ENCODE measurements around the gene CDADC1. TPM values are rescaled to one million over a fixed set of nuclear protein-coding genes. Genes with fewer than 3 reads are reported as not detected.
A peak's percentile ranks its signal among the peaks of the same experiment; 100 is the strongest.

CDADC1 gene
- total RNA-seq, 1 donor from 2014 or later: 1.7 TPM

- Histone ChIP-seq H3K9ac (no peak overlapping the region), H2AFZ (replicated peaks) (peak overlapping the region; percentile 28), H3K4me3 (peak overlapping the region; percentile 42), H3K36me3 (no peaks in the 10 kb centered on the region), H3K79me2 (ENCODE audit: low read depth) (no peaks in the 10 kb centered on the region), H3K4me1 (no peaks in the 10 kb centered on the region), H3K27me3 (peaks cover 71% of the 10 kb centered on the region), H3F3A (ENCODE audit: low read depth) (peaks cover 17% of the 10 kb centered on the region), H3K27ac (no peak overlapping the region), H3K9me3 (ENCODE audit: low read depth) (no peaks in the 10 kb centered on the region), H4K20me1 (ENCODE audit: low read depth) (peaks cover 4% of the 10 kb centered on the region), H3K4me2 (peak overlapping the region; percentile 73)
- TF ChIP-seq EZH2 (IDR thresholded peaks at IDR 0.05) (peak; percentile 24), EZH2phosphoT487 (IDR thresholded peaks at IDR 0.05) (no peak)
- H3K36me3 Mint-ChIP-seq: peaks cover 1% of the 10 kb centered on the region
- H3K4me1 Mint-ChIP-seq: peaks cover 29% of the 10 kb centered on the region
- peak overlapping the region; percentile 19 for H3K4me3 Mint-ChIP-seq
- DNase-seq (ENCODE audit: low spot score): no peak
- peaks cover 2% of the 10 kb centered on the region for H3K9me3 Mint-ChIP-seq
- H3K27me3 Mint-ChIP-seq (ENCODE audit: insufficient read depth, low read depth): peaks cover 55% of the 10 kb centered on the region
- no peak overlapping the region for H3K27ac Mint-ChIP-seq
Measured at GRCh38 chr13:49217962-49218492, 29.7 kb upstream of the CDADC1 start.

GRCh38 chr13:49218493-49219051 lies 29.2 kb upstream of the CDADC1 start:
- peaks cover 77% of the 10 kb centered on the region for H3K27me3 ChIP-seq
- no peaks in the 10 kb centered on the region for H3K79me2 ChIP-seq (ENCODE audit: low read depth)
- H3K4me2 ChIP-seq: peak overlapping the region; percentile 73
- H3F3A ChIP-seq (ENCODE audit: low read depth): peaks cover 17% of the 10 kb centered on the region
- peaks cover 2% of the 10 kb centered on the region for H3K9me3 Mint-ChIP-seq
- no peak overlapping the region for H3K9ac ChIP-seq
- peaks cover 55% of the 10 kb centered on the region for H3K27me3 Mint-ChIP-seq (ENCODE audit: insufficient read depth, low read depth)
- TF ChIP-seq EZH2 (IDR thresholded peaks at IDR 0.05) (no peak), CTCF (IDR thresholded peaks at IDR 0.05) (no peak), EZH2phosphoT487 (IDR thresholded peaks at IDR 0.05) (no peak)
- H3K9me3 ChIP-seq (ENCODE audit: low read depth): no peaks in the 10 kb centered on the region
- H4K20me1 ChIP-seq (ENCODE audit: low read depth): peaks cover 4% of the 10 kb centered on the region
- peak; percentile 85 for DNase-seq (ENCODE audit: low spot score)
- H3K4me1 Mint-ChIP-seq: peaks cover 29% of the 10 kb centered on the region
- no peak overlapping the region for H3K27ac Mint-ChIP-seq
- peak overlapping the region; percentile 42 for H3K4me3 ChIP-seq
- H3K4me3 Mint-ChIP-seq: peak overlapping the region; percentile 15
- H2AFZ ChIP-seq (replicated peaks): peak overlapping the region; percentile 28
- H3K27ac ChIP-seq: no peak overlapping the region
- no peaks in the 10 kb centered on the region for H3K36me3 ChIP-seq
- H3K36me3 Mint-ChIP-seq: peaks cover 1% of the 10 kb centered on the region
- no peaks in the 10 kb centered on the region for H3K4me1 ChIP-seq

- H3K9me3 Mint-ChIP-seq: peaks cover 2% of the 10 kb centered on the region
- Histone ChIP-seq H2AFZ (replicated peaks) (peak overlapping the region; percentile 94), H4K20me1 (ENCODE audit: low read depth) (peaks cover 4% of the 10 kb centered on the region), H3K27ac (no peak overlapping the region), H3K4me3 (peak overlapping the region; percentile 38), H3K79me2 (ENCODE audit: low read depth) (no peaks in the 10 kb centered on the region), H3F3A (ENCODE audit: low read depth) (peaks cover 17% of the 10 kb centered on the region), H3K4me2 (peak overlapping the region; percentile 70), H3K36me3 (no peaks in the 10 kb centered on the region), H3K4me1 (no peaks in the 10 kb centered on the region), H3K9ac (no peak overlapping the region), H3K9me3 (ENCODE audit: low read depth) (no peaks in the 10 kb centered on the region), H3K27me3 (peaks cover 87% of the 10 kb centered on the region)
- no peak for TF ChIP-seq EZH2phosphoT487 (IDR thresholded peaks at IDR 0.05)
- no peak for TF ChIP-seq EZH2 (IDR thresholded peaks at IDR 0.05)
- TF ChIP-seq CTCF (IDR thresholded peaks at IDR 0.05): no peak
- H3K4me3 Mint-ChIP-seq: peak overlapping the region; percentile 15
- DNase-seq (ENCODE audit: low spot score): no peak
- H3K27me3 Mint-ChIP-seq (ENCODE audit: insufficient read depth, low read depth): peaks cover 53% of the 10 kb centered on the region
- no peak overlapping the region for H3K27ac Mint-ChIP-seq
- peaks cover 1% of the 10 kb centered on the region for H3K36me3 Mint-ChIP-seq
- H3K4me1 Mint-ChIP-seq: peaks cover 22% of the 10 kb centered on the region
Measured at GRCh38 chr13:49219647-49220035, 28.1 kb upstream of the CDADC1 start.

Measured in neural progenitor cell (in vitro differentiated cells).